SK-N-SH (cell line): Measurements from ENCODE around the gene USP19. TPM values are rescaled to one million over a fixed set of nuclear protein-coding genes. Genes with fewer than 3 reads are reported as not detected.

Experiments used
- CTCF ChIA-PET: fragments of 300-600, 350-600 bp; formaldehyde crosslinking; extraction: SDS; loops from one replicate; lab custom pipeline; 2021; lab: Yijun Ruan, JAX
- POLR2A ChIA-PET: fragments of 350-600 bp; sonication (Branson Sonifier 250); formaldehyde crosslinking; extraction: SDS; loops from one replicate; lab custom pipeline; 2020; ENCODE audit warnings: antibody characterized with exemption, inconsistent platforms; lab: Yijun Ruan, JAX
- DNase-seq: peaks from one replicate; pipeline ENCODE4 v3.0.0; 2012
- H2AFZ ChIP-seq: fragments of 200-600 bp; sonication (generic); 2 replicates; pipeline ENCODE4 v1.8.1; 2016; ENCODE audit warnings: antibody characterized with exemption, mild to moderate bottlenecking, low read depth
- H3F3A ChIP-seq: fragments of 200-600 bp; sonication (generic); replicated peaks from 2 replicates; pipeline ENCODE3; 2016; ENCODE audit warnings: antibody characterized with exemption, mild to moderate bottlenecking; ENCODE audit not compliant: insufficient read depth
- H3K27ac ChIP-seq, 2 experiments: fragments of 200-500 bp in 1 of 2; fragments of 200-600 bp in 1 of 2; sonication (Bioruptor generic) in 1 of 2; sonication (generic), shearing (Covaris generic) in 1 of 2; 2 replicates each; pipeline versions ENCODE4 v1.5.1 to v1.6.1; 2014 to 2016; ENCODE audit warnings: low read depth in 2 of 2, inconsistent platforms in 1 of 2, low read length in 1 of 2, mild to moderate bottlenecking in 1 of 2, mixed read lengths in 1 of 2
- H3K27me3 ChIP-seq: fragments of 200-600 bp; sonication (generic), shearing (Covaris generic); 2 replicates; pipeline ENCODE4 v1.6.1; 2016; ENCODE audit warnings: mixed run types; ENCODE audit not compliant: insufficient read depth
- H3K36me3 ChIP-seq, 2 experiments: fragments of 200-500 bp in 1 of 2; fragments of 200-600 bp in 1 of 2; sonication (Bioruptor generic) in 1 of 2; sonication (generic) in 1 of 2; replicated peaks in 1 of 2; 2 replicates each; pipeline versions ENCODE3 to v1.5.1; 2014 to 2016; ENCODE audit warnings: low read length in 1 of 2, mild to moderate bottlenecking in 1 of 2; ENCODE audit not compliant: insufficient read depth in 2 of 2, control insufficient read depth in 1 of 2
- H3K4me1 ChIP-seq, 2 experiments: fragments of 200-500 bp in 1 of 2; fragments of 200-600 bp in 1 of 2; sonication (Bioruptor generic) in 1 of 2; sonication (generic), shearing (Covaris generic) in 1 of 2; 2 replicates each; pipeline versions ENCODE4 v1.5.1 to v1.6.1; 2014 to 2016; ENCODE audit warnings: low read depth in 1 of 2, low read length in 1 of 2, mixed run types in 1 of 2; ENCODE audit not compliant: insufficient read depth in 2 of 2, control insufficient read depth in 1 of 2
- H3K4me2 ChIP-seq: fragments of 200-600 bp; sonication (generic), shearing (Covaris generic); 2 replicates; pipeline ENCODE4 v1.6.1; 2017; ENCODE audit warnings: mixed run types
- H3K4me3 ChIP-seq, 2 experiments: fragments of 200-500 bp in 1 of 2; fragments of 200-600 bp in 1 of 2; sonication (Bioruptor generic) in 1 of 2; sonication (generic), shearing (Covaris generic) in 1 of 2; 2 replicates each; pipeline versions ENCODE4 v1.5.1 to v1.8.1; 2014 to 2016; ENCODE audit warnings: low read depth in 2 of 2, inconsistent platforms in 1 of 2, low read length in 1 of 2, mild to moderate bottlenecking in 1 of 2, mixed read lengths in 1 of 2, moderate library complexity in 1 of 2
- H3K79me2 ChIP-seq: fragments of 200-600 bp; sonication (generic); 2 replicates; pipeline ENCODE4 v1.8.1; 2017; ENCODE audit warnings: mild to moderate bottlenecking; ENCODE audit not compliant: insufficient read depth
- H3K9ac ChIP-seq: fragments of 200-600 bp; sonication (generic); 2 replicates; pipeline ENCODE4 v1.6.1; 2017; ENCODE audit warnings: mixed run types
- H3K9me2 ChIP-seq: fragments of 200-600 bp; sonication (generic); 2 replicates; pipeline ENCODE4 v1.6.1; 2017; ENCODE audit warnings: mixed run types
- H3K9me3 ChIP-seq: fragments of 200-600 bp; sonication (generic); 2 replicates; pipeline ENCODE4 v1.6.1; 2017; ENCODE audit warnings: mixed run types, mild to moderate bottlenecking, moderate library complexity
- H4K20me1 ChIP-seq: fragments of 200-600 bp; sonication (generic); 2 replicates; pipeline ENCODE4 v1.6.1; 2017; ENCODE audit warnings: mild to moderate bottlenecking, mixed run types; ENCODE audit not compliant: insufficient read depth
- CHD2 ChIP-seq: fragments of 150-350 bp; IDR thresholded peaks from 2 replicates; pipeline ENCODE4 v1.6.1; 2018; ENCODE audit warnings: low read length; ENCODE audit not compliant: partially characterized antibody
- FOSL2 ChIP-seq: IDR thresholded peaks from 2 replicates; pipeline ENCODE4 v1.4.0; 2012; ENCODE audit warnings: low read depth, mild to moderate bottlenecking, moderate library complexity, borderline replicate concordance
- FOXJ3 ChIP-seq: sonication (generic); formaldehyde crosslinking; IDR thresholded peaks from 2 replicates; pipeline ENCODE4 v1.5.1; 2020; ENCODE audit warnings: mild to moderate bottlenecking, missing genetic modification reagents
- FOXM1 ChIP-seq: IDR thresholded peaks from 2 replicates; pipeline ENCODE4 v1.4.0; 2012; ENCODE audit warnings: low read depth, mild to moderate bottlenecking
- GABPA ChIP-seq: IDR thresholded peaks from 2 replicates; pipeline ENCODE4 v1.4.0; 2012; ENCODE audit warnings: low read depth, mild to moderate bottlenecking
- GATA2 ChIP-seq: sonication (generic); formaldehyde crosslinking; IDR thresholded peaks from 2 replicates; pipeline ENCODE4 v1.5.0; 2020; ENCODE audit warnings: mild to moderate bottlenecking, missing genetic modification reagents
- MEF2A ChIP-seq: IDR thresholded peaks from 2 replicates; pipeline ENCODE4 v1.4.0; 2012; ENCODE audit warnings: low read depth, borderline replicate concordance
- MXI1 ChIP-seq: IDR thresholded peaks from 2 replicates; pipeline ENCODE4 v1.6.1; 2012; ENCODE audit warnings: mild to moderate bottlenecking, low read depth, low read length, improper control_type of control experiment
- NFIC ChIP-seq: IDR thresholded peaks from 2 replicates; pipeline ENCODE4 v1.4.0; 2012; ENCODE audit warnings: borderline replicate concordance
- PBX3 ChIP-seq: IDR thresholded peaks from 2 replicates; pipeline ENCODE4; 2012
- REST ChIP-seq: IDR thresholded peaks from 2 replicates; pipeline ENCODE4 v1.6.1; 2012; ENCODE audit warnings: mild to moderate bottlenecking, low read depth, low read length, moderate library complexity
- TCF12 ChIP-seq: IDR thresholded peaks from 2 replicates; pipeline ENCODE4 v1.4.0; 2012
- TEAD4 ChIP-seq: IDR thresholded peaks from 2 replicates; pipeline ENCODE4 v1.4.0; 2012; ENCODE audit warnings: mild to moderate bottlenecking, borderline replicate concordance; ENCODE audit not compliant: insufficient read depth
- USF2 ChIP-seq: fragments of 150-350 bp; IDR thresholded peaks from 2 replicates; pipeline ENCODE4 v1.6.1; 2017; ENCODE audit warnings: antibody characterized with exemption, low read length, low read depth, borderline replicate concordance
- WGBS: methylation state at CpG from one replicate; pipeline ENCODE4 v1.1.6; 2017; ENCODE audit warnings: low lambda C conversion rate; 5-methylcytosine and 5-hydroxymethylcytosine counted together
- polyA plus RNA-seq, 3 experiments: library from polyadenylated mRNA; depleted of rRNA; stranded (reverse); fragments of >200 nt; gene quantifications; 2 replicates each; pipeline ENCODE4 v1.2.3, GENCODE V29; 2012

The USP19 gene
- polyA plus RNA-seq, 1 of the 3 experiments (the other 2 are of a cell fraction) = 75.6 TPM

- no peak for TF ChIP-seq REST
- TF ChIP-seq FOXM1 = no peak
- TF ChIP-seq CHD2 = no peak
- no peak for TF ChIP-seq TCF12
- TF ChIP-seq TEAD4 = no peak
Measured at GRCh38 chr3:49161197-49161596, 40.6 kb upstream of the USP19 start (continued).

- ChIA-PET POLR2A (interaction anchor here (0.6 kb wide), 2 partner anchors 52 to 67 kb away, joined by 3 read pairs; no protein-coding TSS in a partner anchor), CTCF (interaction anchor here (0.6 to 2.1 kb wide), 6 partner anchors 13 to 238 kb away, joined by 3 to 6 read pairs (median 4); partner anchors contain the start of gene USP19)
- no peak for DNase-seq
- Histone ChIP-seq H3K27me3 (no peaks in the 10 kb centered on the region), H3K4me1 (no peaks in the 10 kb centered on the region; a peak in 1 of 4 replicates), H3K79me2 (peaks cover 2% of the 10 kb centered on the region), H3F3A (peaks cover 7% of the 10 kb centered on the region), H3K4me3 (no peak overlapping the region), H4K20me1 (no peaks in the 10 kb centered on the region), H3K4me2 (no peak overlapping the region), H3K27ac (no peak overlapping the region), H3K36me3 (peaks cover 5 to 17% of the 10 kb centered on the region in 2 experiments), H3K9me3 (no peaks in the 10 kb centered on the region), H2AFZ (no peak overlapping the region), H3K9ac (no peak overlapping the region), H3K9me2 (no peaks in the 10 kb centered on the region)
- WGBS = 83% methylated on average over 1 of the region's 2 CpGs
- TF ChIP-seq USF2 (no peak), GABPA (no peak), REST (no peak), PBX3 (no peak), NFIC (no peak), GATA2 (no peak), FOXJ3 (no peak), MEF2A (no peak), FOSL2 (no peak), MXI1 (no peak)
Measured at GRCh38 chr3:49158792-49159191, 38.2 kb upstream of the USP19 start.
